HG03460 (cell line): Measurements from ENCODE around the gene TBCD.

Source experiments
- ATAC-seq: cut with Tn5 transposase; IDR thresholded peaks from one replicate; pipeline ENCODE4 v1.9.1; 2021; ENCODE audit not compliant: unreplicated experiment

The TBCD gene

DNA sequence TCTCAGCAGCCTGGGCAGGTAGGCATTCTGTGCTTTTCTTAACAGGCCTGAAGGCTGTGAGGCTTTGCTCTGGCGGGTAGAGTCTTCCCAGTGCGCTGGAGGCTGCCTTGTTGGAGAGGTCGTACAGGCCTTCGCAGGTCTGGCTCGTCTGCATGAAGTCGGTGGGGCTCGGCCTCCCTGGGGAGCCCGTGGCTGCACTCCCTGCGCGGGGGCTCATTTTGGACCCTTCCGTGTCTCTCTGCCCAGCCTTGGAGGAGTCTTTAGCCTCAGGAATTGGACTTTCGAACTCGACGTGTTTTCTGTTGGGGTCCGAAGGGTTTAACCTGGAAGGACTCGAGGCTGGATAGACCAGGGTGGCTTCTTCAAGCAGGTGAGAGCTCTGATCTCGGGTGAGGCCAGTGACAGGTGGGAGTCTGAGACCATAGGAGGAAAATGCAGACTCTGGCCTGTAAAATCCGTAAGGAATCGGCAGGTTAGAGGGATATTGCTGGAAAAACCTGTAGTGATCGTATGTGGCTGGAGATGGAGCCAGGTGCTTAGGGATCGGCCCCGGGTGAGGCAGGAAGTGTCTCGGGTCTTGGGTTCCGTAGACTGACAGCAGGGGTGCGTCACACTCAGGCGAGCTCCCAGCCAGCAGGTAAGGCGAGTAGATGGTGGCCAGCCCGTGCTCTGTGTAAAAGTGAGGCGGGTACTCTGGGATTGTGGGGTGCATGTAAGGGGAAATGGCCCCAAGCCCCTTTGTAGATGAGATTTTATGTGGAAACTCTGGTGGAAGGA lies 79.4 kb downstream of the TBCD start:
- ATAC-seq: no peak

DNA sequence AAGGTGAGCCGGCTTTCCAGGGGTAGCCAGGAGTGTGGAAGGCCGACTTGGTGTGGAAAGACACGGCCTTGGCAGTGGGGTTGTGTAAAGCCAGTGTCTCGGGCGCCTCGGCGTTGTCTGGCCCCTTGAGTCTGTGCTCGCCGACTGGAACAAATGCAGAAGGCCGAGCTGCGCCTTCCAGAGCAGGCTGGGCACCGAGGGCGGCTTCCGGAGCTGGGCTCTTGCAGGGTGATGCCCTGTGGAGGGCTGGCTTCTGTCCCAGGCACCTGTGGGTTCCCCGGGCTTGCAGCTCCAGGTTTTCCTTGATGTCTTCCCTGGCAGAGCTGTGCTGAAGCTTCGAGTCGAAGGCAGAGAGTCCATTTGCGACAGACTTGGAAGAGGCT lies 79.9 kb downstream of the TBCD start:
- ATAC-seq: no peak

DNA sequence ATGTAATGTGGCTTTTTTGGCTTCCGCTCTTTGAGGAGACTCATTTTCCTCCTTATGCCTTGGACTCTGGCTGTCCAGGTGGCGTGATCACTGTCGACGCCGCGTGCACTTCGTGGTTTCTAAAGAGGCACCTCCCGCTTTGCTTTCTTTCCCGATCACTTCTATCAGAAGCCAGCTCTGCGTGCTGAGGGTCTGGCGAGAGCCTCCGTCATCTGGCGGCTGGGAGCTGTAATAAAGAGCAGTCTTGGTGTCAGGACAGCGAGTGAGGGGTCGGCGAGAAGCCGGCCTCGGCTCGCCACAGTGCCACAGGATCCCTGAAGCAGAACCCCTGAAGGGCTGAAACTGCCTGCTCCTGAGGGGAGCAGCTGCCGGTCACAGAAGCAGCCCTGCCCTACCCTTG lies 80.5 kb downstream of the TBCD start:
- no peak for ATAC-seq

DNA sequence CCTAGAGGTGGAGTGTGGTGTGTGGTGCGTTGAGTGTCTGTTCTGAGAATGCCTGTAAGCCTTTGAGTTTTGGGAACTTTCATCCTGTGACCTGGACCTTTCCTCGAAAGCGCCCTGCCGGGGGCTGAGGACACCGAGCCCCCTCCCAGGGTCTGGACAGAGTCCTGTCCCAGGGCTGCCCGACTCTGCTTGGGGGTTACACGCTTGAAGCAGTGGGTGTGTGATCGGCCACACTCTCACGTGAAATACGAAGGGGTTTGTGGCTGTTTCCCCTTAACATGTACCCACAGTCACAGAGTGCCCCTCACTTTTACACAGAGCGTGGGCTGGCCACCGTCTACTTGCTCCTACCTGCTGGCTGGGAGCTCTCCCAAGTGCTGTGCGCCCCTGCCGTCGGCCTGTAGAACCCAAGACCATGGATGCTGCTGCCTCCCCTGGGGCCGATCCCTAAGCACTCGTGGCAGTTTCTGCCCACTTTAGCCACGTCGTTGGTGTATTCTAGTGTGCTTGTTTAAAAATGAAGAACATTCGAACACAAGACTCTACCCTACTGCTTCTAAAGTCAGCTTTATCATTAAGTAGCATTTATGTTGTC lies 81.1 kb downstream of the TBCD start:
- ATAC-seq: no peak

DNA sequence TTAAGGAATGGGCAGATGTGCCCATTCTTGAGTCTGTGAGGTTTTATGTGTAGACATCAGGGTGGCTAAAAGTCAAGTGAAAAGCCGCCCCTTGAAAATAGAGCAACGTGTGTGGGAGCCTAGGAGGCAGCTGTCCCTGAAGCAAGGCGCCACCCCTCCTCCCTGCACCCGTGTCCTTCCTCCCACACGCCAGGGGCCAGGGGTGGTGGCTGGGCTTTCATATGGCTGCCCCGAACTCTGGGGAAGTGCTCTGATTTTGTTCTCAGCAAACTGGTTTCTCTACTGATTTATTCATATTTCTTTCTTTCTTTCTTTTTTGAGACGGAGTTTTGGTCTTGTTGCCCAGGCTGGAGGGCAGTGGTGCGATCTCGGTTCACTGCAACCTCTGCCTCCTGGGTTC lies 83.3 kb downstream of the TBCD start:
- ATAC-seq: no peak

DNA sequence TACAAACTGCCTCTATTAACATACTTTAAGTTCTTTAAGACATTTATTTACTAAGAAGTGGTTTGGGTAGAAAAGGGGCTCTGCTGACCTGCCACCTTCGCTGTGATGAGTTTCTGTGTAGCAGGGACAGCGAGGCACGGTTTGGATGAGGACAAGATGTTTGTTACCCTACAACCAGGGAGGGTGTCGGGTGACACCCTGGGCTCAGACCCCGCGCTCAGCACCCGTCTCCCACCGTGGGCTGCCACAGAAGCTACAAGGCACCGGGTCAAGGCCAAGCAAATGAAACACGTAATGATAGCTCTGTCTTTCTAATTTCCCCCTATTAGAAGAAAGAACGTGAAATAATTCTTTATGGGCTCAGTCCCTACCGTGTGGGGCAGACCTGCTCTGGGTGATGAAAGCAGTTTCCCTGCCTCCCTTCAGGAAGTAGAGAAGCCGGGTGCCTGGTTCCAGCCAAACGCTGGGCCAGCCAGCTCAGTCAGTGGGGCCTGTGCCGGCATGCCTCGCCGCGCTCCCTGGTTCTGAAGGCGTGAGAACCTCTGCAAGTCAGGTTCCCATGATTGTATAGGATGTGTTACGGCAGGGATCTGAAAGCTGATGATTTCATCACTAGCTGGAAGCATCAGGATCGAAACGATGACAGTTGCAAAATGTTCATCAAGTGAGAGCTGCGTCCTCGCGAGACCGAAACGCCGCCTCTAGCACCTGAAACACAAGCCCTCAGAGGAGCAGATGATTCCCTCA lies 84.1 kb downstream of the TBCD start:
- ATAC-seq: no peak

DNA sequence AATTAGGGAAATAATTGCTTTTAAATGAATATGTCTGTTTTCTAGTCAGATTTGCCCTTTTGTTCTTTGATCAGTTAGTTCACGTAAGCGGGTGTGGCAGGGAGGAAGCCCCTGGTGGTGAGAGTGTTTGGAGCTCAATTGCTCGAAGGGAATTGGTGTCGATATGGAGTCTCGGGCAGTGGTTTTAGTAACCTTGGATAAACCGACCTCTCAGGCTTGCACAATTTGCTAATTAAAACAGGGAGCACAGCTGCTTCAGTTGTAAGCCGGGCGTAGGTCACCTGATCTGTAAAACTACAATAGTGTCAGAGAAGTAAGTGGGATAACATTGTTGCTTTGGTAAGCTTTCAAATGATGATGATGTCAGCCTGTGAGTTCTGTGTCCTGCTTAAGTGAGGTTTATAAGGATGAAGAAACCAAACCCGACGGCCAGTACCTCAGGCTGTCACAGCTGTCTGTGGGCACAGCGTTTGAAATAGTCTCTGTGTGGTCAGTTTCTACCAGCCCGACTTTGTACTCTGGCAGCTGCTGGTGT lies 85.0 kb downstream of the TBCD start:
- no peak for ATAC-seq

DNA sequence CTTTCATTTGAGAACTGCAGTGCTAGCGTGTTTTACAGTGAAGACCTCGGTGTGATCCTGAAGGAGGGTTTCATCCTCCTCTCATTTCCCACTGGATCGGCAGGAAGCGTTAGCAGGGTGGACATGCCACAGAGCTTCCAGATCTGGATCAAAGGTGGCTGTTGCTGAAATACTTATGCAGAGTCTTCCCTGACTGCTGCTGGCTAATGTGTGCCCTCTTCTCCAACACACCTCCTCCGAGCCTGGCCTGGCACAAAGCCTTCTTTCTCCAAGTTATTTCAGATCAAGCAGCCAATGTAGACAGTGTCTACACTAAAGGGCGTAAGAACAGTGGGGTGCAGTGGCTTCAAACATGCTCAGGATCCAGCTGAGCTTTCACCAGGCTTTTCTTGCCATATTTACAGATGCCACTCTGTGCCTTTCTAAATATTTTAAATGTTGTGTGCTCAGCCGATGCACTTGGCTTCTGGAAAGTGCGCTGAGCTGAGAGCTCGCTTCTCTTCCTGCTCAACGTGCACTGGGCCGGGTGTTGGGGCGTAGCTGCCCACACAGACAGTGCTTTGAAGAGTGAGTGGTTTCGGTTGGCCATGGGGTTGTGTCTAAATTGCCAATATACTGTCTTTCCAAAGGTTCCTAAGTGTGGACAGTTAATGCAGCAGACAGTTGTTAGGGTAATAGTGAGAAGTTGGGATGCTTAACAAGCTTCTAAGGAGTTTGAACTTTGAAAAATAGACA lies 85.9 kb downstream of the TBCD start:
- ATAC-seq: no peak

DNA sequence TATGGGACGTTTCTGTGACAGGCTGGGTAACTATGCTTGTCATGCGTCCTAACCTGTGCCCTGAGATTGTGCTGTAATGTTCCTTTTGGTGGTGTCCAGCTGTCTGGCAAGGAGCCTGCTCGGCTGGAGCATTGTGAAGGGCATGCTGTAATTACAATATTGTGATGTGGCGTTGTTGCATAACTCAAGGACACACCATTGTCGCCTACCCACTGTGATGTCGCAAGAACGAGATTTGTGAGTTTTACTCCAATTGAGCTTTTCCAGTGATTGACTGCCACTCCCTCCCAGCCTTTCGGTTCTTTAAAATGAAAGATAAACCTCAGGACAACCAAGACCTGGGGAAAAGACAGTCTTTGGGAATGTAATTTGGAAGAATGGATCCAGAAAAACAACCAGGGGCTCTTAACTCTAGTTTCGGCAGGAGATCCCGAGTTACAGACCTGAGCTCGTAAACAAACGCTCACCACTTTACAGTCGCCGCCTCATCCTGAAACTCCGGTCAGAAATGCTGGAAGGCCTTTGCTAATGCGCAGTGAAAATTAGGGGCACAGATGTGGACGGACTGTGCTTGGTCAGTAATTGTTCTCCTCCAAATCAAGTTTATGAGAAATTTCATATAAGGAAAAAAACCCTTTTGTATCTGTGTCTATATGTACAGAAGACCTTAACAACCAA lies 86.7 kb downstream of the TBCD start:
- ATAC-seq: no peak

DNA sequence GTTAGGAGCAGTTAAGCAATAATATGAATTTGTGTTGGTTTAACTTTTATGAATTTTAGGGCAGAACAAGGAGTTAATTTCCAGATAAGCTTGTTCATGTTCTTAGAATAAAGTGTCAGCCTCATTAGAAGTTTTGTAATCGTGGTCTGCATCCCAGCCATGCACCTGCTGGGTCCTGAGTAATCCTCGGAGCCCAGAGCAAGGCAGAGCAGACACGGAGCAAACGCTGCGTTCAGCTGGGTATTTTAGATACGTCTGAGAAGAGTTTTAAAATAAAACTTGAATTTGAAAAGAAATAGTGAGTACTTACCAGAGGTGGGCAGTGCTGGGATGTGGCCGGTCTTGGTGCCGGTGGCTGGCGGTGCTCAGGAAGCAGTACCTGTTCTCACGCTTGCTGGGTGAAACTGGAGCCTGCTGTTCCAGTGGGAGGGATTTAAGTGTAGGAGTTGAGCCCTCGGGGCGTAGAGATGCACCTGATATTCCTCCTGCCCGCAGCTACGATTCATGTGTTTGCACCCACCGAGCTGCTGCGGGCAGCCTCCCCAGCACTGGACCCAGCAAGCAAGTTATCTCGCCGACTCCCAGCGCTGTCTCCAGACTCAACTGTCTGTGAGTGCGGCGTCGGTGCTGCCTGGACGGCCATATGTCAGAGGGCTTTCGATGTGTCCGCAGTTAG lies 87.9 kb downstream of the TBCD start, which contains the start of gene ZNF750:
Gene ZNF750, minus strand, starts transcription at position 406 of the 676 bp plus-strand sequence. CDS start 7,568 bp downstream, outside the sequence.
- ATAC-seq: no peak

DNA sequence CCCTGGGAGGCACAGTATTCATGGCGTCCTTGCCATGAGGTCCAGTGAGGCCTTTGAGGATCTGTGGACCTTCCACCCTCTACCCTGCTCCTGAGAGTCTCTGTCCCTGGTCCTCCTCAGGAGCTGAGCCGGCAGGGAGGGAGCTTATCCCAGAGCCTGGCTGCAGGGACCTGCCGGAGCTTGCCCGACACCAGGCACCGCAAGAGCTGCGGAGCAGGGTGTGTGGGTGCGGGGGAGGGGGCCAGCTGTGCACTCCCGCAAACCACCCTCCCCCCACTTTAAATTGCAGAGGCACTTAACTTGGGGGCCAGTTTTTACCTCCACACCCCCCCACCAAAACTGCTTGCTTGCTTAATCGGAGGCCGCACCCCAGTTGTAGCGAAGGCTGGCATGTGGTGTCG lies 88.6 kb downstream of the TBCD start:
- no peak for ATAC-seq

DNA sequence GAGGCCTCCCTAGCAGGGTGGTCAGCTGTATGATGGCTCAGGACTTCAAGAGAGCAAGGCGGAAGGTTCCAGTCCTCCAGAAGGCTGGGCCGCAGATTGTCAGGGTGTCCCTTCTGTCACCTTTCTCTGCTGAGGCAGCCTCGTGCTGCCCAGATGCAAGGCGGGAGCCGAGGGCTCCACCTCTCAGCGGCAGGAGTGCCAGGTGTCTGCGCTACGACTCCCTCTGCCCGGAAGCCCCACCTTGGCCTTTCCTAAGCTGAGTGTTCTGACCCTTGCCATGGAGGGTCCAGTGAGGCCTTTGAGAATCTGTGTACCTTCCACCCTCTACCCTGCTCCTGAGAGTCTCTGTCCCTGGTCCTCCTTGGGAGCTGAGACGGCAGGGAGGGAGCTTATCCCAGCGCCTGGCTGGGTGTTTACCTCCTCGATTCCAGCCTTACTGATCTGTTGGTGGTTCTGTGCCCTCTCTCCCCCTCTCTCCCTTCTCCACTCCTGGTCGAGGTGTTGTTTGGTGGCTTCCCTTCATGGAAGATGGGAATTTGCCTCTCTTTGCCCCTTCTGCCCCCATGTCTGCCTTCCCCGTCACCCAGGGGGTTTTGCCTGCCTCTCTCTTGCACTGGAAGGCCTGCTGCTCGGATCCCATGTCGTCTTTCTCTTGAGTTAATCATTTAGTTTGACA lies 90.2 kb downstream of the TBCD start:
- no peak for ATAC-seq

DNA sequence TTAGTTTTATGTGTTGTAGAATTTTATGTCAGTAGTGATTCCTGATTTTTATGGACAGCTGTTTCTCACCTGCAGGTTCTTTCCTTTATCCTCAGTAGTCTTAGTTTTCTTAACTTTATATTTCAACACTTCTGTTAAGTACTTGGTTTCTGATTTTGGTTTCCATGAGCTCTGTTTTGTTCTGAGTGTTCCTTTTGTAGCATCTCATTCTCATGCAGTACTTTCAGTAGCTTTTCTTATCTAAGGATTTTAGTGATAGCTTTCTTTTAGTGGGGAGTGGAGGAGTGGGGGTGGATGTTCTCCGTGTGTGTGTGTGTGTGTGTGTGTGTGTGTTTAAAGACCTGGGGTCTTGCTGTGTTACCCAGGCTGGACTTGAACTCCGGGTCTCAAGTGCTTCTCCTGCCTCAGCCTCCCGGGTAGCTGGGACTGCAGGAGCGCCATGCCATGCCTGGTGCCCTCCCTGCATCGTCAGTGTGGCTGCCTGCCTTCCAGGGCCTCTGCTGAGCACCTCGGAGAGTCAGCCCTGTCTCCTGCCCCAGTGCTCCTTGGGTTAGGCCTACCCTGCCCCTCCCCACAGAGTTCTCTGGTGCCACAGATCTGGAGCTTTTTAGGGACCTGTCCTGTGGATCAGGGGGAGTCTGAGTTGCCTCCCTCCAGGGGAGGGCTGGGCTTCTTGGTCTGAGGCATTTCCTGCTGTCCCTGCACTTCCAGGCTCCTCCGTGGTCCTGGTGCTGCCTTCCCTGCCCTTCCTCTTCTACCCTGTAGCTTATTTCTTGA lies 92.2 kb downstream of the TBCD start:
- ATAC-seq: no peak

DNA sequence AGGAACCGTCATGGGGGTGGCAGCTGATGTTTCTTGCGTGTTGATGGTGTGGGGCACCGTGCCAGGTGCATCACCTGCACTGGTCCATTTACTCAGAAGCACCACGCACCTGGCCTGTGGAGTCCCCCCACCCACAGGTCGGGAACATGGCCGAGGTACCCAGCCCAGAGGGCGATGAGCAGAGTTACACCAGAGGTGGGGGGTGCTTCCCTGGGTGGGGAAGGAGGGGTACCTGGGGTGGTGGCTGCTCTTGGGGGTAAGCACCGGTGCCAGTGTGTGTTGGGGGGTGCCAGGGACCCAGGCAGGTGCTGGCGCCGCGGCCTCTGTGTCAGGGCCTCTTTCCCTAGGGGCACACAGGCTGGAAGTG lies 92.9 kb downstream of the TBCD start:
- ATAC-seq: no peak

DNA sequence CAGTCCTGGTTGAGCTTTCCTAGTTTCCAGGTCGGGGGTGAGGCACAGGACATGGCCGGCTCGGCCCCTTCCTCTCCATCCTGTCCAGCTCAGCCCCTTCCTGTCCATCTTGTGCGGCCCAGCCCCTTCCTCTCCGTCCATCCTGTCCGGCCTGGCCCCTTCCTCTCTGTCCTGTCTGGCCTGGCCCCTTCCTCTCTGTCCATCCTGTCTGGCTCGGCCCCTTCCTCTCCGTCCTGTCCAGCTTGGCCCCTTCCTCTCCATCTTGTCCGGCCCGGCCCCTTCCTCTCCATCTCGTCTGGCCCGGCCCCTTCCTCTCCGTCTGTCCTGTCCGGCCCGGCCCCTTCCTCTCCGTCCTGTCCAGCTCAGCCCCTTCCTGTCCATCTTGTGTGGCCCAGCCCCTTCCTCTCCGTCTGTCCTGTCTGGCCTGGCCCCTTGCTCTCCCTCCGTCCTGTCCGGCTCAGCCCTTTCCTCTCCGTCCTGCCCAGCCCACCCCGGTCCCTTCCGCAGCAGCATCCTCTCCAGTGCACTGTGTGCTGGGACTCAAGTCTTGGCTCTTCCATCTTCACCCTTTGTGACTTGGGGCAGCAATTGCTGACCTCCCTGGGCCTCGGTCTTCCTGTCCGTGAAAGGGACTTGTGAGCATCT lies 93.4 kb downstream of the TBCD start:
- ATAC-seq: no peak

DNA sequence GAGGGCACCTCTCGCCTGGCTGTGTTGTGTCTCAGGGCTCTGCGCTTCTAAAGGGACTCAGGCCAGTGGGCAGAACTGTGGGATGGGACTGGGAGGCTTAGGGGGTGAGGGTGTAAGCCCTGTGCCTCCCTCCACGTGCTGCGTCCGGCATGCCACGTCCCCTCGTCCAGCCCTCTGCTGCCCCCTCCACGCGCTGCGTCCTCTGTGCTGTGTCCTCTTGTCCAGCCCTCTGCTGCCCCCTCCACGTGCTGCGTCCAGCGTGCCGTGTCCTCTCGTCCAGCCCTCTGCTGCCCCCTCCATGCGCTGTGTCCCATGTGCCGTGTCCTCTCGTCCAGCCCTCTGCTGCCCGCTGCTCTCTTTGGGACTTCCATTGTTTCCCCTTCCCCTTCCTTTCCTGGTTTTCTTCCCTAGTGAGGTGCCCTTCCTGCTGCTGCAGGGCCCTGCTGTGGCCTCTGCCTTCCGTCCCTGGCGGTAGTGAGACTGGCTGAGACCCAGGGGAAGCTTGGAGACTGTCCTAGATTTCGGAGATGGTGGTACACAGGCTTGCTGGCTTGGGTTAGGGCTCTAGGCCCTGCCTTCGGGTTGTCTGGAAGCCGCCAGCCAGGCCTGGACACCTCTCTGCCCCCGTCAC lies 94.3 kb downstream of the TBCD start:
- ATAC-seq: no peak

DNA sequence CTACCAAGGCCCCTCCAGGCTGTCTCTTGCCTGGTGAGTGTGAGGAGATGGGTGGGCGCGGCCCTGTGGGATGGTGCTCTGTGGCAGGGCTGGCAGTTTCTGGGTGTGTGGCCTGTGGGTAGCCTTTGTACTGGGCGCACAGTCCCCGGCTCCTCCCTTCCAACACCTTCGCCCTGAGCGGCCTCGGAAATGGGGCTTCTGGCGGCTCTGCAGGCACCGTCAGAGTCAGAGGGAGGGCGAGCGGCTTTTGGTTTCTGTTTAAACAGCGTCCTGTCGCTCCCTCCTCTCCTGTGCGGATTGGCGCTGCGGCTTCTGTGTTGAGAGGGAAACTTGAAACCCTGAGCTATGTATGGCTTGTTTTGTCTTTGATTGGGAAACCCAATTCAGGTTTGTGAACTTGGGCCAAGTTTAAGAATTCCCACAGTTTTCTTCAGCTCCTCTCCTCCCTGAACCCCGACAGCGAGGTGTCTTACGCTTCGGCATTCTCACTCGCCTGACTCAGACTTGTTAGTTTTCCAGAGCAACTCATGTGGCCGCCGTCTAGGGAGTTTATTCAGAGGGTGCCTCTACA lies 96.2 kb downstream of the TBCD start:
- no peak for ATAC-seq
